Endodermal cell (in vitro differentiated cells): ENCODE results near the gene TMEM209. TPM values are rescaled to one million over a fixed set of nuclear protein-coding genes. Genes with fewer than 3 reads are reported as not detected.

Experiments used
- DNase-seq: peaks from one replicate; pipeline ENCODE4 v3.0.0-alpha.2; 2017
- H3K27ac ChIP-seq: 2 replicates; pipeline ENCODE4 v1.5.1; 2013; ENCODE audit warnings: mild to moderate bottlenecking, low read depth, low read length, moderate library complexity
- H3K27me3 ChIP-seq: 2 replicates; pipeline ENCODE4 v1.6.1; 2013; ENCODE audit warnings: mild to moderate bottlenecking, low read length, moderate library complexity; ENCODE audit not compliant: insufficient read depth, control insufficient read depth, poor library complexity, severe bottlenecking
- H3K36me3 ChIP-seq: 2 replicates; pipeline ENCODE4 v1.7.0; 2013; ENCODE audit warnings: mild to moderate bottlenecking, low read length, moderate library complexity; ENCODE audit not compliant: control insufficient read depth, insufficient read depth
- H3K4me1 ChIP-seq: one replicate; pipeline ENCODE4 v1.7.0; 2013; ENCODE audit warnings: low read length; ENCODE audit not compliant: control insufficient read depth, insufficient read depth
- H3K4me3 ChIP-seq: 2 replicates; pipeline ENCODE4 v1.5.1; 2013; ENCODE audit warnings: mild to moderate bottlenecking, low read length, moderate library complexity
- H3K9ac ChIP-seq: 2 replicates; pipeline ENCODE4 v1.6.1; 2013; ENCODE audit warnings: mild to moderate bottlenecking, low read length, moderate library complexity; ENCODE audit not compliant: poor library complexity, severe bottlenecking; ENCODE audit errors: extremely low read depth
- H3K9me3 ChIP-seq: 2 replicates; pipeline ENCODE4 v1.6.1; 2013; ENCODE audit warnings: mild to moderate bottlenecking, low read length, moderate library complexity; ENCODE audit not compliant: control insufficient read depth
- H3K27ac Mint-ChIP-seq: 2 replicates; pipeline ENCODE4 v1.8.0; 2020; ENCODE audit warnings: mixed read lengths
- H3K27me3 Mint-ChIP-seq: 2 replicates; pipeline ENCODE4 v1.8.0; 2021; ENCODE audit warnings: mild to moderate bottlenecking, mixed read lengths; ENCODE audit not compliant: insufficient read depth
- H3K36me3 Mint-ChIP-seq: 2 replicates; pipeline ENCODE4 v1.8.0; 2020; ENCODE audit warnings: low read depth, mixed read lengths
- H3K4me1 Mint-ChIP-seq: 2 replicates; pipeline ENCODE4 v1.8.0; 2020; ENCODE audit warnings: mixed read lengths
- H3K4me3 Mint-ChIP-seq: 2 replicates; pipeline ENCODE4 v1.8.0; 2020; ENCODE audit warnings: mild to moderate bottlenecking, moderate library complexity, mixed read lengths
- H3K9me3 Mint-ChIP-seq: 2 replicates; pipeline ENCODE4 v1.8.0; 2020; ENCODE audit warnings: mild to moderate bottlenecking, mixed read lengths
- CTCF ChIP-seq: fragments of 200-600 bp; sonication (generic); conservative IDR thresholded peaks from 2 replicates; pipeline ENCODE4 v1.5.0; 2021; ENCODE audit warnings: antibody characterized with exemption, mild to moderate bottlenecking
- WGBS, 2 experiments: methylation state at CpG; one replicate each; pipeline versions ENCODE4 v1.1.5 to v1.1.7; 2013; ENCODE audit warnings: missing lambda C conversion rate in 2 of 2, mixed read lengths in 1 of 2; ENCODE audit not compliant: insufficient coverage in 1 of 2, insufficient read length in 1 of 2; 5-methylcytosine and 5-hydroxymethylcytosine counted together
- total RNA-seq, 2 donors: library from RNA; stranded (reverse); fragmentation: NEBNext Ultra II Directional in 1 of 2; extraction: Animal tissue kit (Norgen Biotek cat#: 25700) in 1 of 2; gene quantifications; 2 replicates in 1 of 2; 3 replicates in 1 of 2; pipeline ENCODE4 v1.2.1, GENCODE V29; 2021

The TMEM209 gene
- total RNA-seq, 2 donors from 2014 or later: 30.9 to 37.9 TPM

GRCh38 chr7:130140551-130141160 is 64.5 kb downstream of the TMEM209 start:
- Histone ChIP-seq H3K9ac (no peak overlapping the region), H3K36me3 (peaks cover 13% of the 10 kb centered on the region), H3K4me3 (no peak overlapping the region), H3K27ac (no peak overlapping the region), H3K9me3 (no peaks in the 10 kb centered on the region), H3K4me1 (peaks cover 3% of the 10 kb centered on the region), H3K27me3 (no peaks in the 10 kb centered on the region)
- H3K9me3 Mint-ChIP-seq: no peaks in the 10 kb centered on the region
- 93 to 95% methylated on average over 31 to 47 of the region's 47 CpGs for WGBS, 2 experiments
- peaks cover 20% of the 10 kb centered on the region for H3K36me3 Mint-ChIP-seq
- H3K4me3 Mint-ChIP-seq: peak overlapping the region; percentile 43
- H3K4me1 Mint-ChIP-seq: peaks cover 17% of the 10 kb centered on the region
- peak; percentile 73 for DNase-seq
- peaks cover 15% of the 10 kb centered on the region for H3K27me3 Mint-ChIP-seq
- no peak for TF ChIP-seq CTCF
- peak overlapping the region; percentile 39 for H3K27ac Mint-ChIP-seq

- Histone ChIP-seq H3K27ac (no peak overlapping the region), H3K27me3 (no peaks in the 10 kb centered on the region), H3K9ac (no peak overlapping the region), H3K4me3 (no peak overlapping the region), H3K4me1 (peaks cover 3% of the 10 kb centered on the region), H3K36me3 (peaks cover 19% of the 10 kb centered on the region), H3K9me3 (no peaks in the 10 kb centered on the region)
- H3K4me1 Mint-ChIP-seq: peaks cover 12% of the 10 kb centered on the region
- no peak overlapping the region for H3K4me3 Mint-ChIP-seq
- WGBS, 2 experiments: 86 to 100% methylated on average over 2 of the region's 2 CpGs
- no peaks in the 10 kb centered on the region for H3K9me3 Mint-ChIP-seq
- DNase-seq: no peak
- peaks cover 15% of the 10 kb centered on the region for H3K27me3 Mint-ChIP-seq
- H3K36me3 Mint-ChIP-seq: peaks cover 21% of the 10 kb centered on the region
- TF ChIP-seq CTCF: no peak
- no peak overlapping the region for H3K27ac Mint-ChIP-seq
Measured at GRCh38 chr7:130139193-130139960, 65.8 kb downstream of the TMEM209 start.

- TF ChIP-seq CTCF: no peak
Measured at GRCh38 chr7:130137207-130137606, 68.0 kb downstream of the TMEM209 start.

More at GRCh38 chr7:130137207-130137606, 68.0 kb downstream of the TMEM209 start:
- no peak overlapping the region for H3K4me3 Mint-ChIP-seq
- peaks cover 21% of the 10 kb centered on the region for H3K36me3 Mint-ChIP-seq
- 89 to 100% methylated on average over 3 to 4 of the region's 4 CpGs for WGBS, 2 experiments
- H3K27ac ChIP-seq: no peak overlapping the region
- H3K9ac ChIP-seq: no peak overlapping the region
- no peaks in the 10 kb centered on the region for H3K27me3 ChIP-seq
- H3K4me1 ChIP-seq: peaks cover 13% of the 10 kb centered on the region
- H3K9me3 Mint-ChIP-seq: no peaks in the 10 kb centered on the region
- H3K27ac Mint-ChIP-seq: no peak overlapping the region
- H3K4me1 Mint-ChIP-seq: peaks cover 16% of the 10 kb centered on the region
- no peaks in the 10 kb centered on the region for H3K9me3 ChIP-seq
- DNase-seq: no peak
- H3K27me3 Mint-ChIP-seq: peaks cover 15% of the 10 kb centered on the region
- H3K4me3 ChIP-seq: no peak overlapping the region
- peaks cover 19% of the 10 kb centered on the region for H3K36me3 ChIP-seq
